Uterus (tissue), 2 donors: ENCODE results near the gene PTPRN2.

Experiments used
- CTCF ChIP-seq, 4 experiments: fragments of 200-600 bp in 2 of 4; fragments of 450-650 bp in 2 of 4; sonication (generic) in 2 of 4; IDR thresholded peaks; one replicate each; pipeline ENCODE4 v1.5.1; 2016 to 2019; ENCODE audit warnings: antibody characterized with exemption in 4 of 4, mild to moderate bottlenecking in 2 of 4, moderate library complexity in 1 of 4
- POLR2A ChIP-seq, 2 donors: fragments of 450-650 bp; IDR thresholded peaks; one replicate each; pipeline ENCODE4 v1.6.1; 2016; ENCODE audit warnings: antibody characterized with exemption in 2 of 2, mild to moderate bottlenecking in 1 of 2, moderate library complexity in 1 of 2

- TF ChIP-seq CTCF (IDR thresholded peaks at IDR 0.05), result no peak
- TF ChIP-seq POLR2A (IDR thresholded peaks at IDR 0.05), result no peak
Measured at GRCh38 chr7:157707983-157708918, 879.4 kb downstream of the PTPRN2 start.
